ENCODE results near the gene COL6A1.

Gene COL6A1, protein sequence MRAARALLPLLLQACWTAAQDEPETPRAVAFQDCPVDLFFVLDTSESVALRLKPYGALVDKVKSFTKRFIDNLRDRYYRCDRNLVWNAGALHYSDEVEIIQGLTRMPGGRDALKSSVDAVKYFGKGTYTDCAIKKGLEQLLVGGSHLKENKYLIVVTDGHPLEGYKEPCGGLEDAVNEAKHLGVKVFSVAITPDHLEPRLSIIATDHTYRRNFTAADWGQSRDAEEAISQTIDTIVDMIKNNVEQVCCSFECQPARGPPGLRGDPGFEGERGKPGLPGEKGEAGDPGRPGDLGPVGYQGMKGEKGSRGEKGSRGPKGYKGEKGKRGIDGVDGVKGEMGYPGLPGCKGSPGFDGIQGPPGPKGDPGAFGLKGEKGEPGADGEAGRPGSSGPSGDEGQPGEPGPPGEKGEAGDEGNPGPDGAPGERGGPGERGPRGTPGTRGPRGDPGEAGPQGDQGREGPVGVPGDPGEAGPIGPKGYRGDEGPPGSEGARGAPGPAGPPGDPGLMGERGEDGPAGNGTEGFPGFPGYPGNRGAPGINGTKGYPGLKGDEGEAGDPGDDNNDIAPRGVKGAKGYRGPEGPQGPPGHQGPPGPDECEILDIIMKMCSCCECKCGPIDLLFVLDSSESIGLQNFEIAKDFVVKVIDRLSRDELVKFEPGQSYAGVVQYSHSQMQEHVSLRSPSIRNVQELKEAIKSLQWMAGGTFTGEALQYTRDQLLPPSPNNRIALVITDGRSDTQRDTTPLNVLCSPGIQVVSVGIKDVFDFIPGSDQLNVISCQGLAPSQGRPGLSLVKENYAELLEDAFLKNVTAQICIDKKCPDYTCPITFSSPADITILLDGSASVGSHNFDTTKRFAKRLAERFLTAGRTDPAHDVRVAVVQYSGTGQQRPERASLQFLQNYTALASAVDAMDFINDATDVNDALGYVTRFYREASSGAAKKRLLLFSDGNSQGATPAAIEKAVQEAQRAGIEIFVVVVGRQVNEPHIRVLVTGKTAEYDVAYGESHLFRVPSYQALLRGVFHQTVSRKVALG

DNA sequence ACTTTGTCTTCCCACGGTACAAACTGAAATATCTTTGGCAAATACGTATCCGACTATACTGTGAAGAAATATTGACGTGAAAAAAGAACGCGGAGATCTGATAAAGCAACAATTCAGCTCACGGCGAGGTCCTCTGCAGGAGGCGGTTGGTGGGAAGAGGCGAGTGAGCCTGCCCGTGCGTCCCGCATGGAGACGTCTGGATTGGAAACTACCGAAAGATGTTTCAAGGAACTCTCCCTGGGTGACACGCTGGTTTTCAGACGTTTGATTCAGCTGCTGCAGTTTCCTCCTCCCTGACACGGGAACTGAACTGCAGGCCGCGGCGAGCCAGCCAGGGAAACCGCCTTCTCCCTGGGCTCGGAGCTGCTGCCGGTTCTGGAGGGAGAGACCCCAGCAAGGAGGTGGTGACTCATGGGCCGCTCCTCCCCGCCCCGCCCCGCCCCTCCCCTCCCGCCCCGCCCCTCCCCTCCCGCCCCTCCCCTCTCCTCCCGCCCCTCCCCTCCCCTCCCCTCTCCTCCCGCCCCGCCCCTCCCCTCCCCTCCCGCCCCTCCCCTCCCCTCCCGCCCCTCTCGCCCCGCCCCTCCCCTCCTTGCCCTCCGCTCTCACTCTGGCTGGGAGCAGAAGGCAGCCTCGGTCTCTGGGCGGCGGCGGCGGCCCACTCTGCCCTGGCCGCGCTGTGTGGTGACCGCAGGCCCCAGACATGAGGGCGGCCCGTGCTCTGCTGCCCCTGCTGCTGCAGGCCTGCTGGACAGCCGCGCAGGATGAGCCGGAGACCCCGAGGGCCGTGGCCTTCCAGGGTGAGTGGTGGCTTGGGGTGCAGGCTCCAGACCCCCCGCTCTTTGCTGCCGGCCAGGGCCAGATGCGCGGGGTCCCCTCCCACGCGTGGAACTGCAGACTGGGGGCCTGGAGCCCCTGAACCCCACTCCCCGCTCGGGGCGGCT, at the start of gene COL6A1:
TSS of gene COL6A1 (plus strand) at position 620 of the 941 bp plus-strand sequence. CDS start at position 701, 81 bp downstream.
- H3K4me1 Mint-ChIP-seq (ENCODE audit: low read depth), result peaks cover 13% of the 10 kb centered on the region
- peak within 1 kb of the TSS; percentile 63 for H3K4me3 Mint-ChIP-seq
- no peak within 1 kb of the TSS for H3K27ac Mint-ChIP-seq
- peaks cover 3% of the 10 kb centered on the region for H3K36me3 Mint-ChIP-seq
- no peaks in the 10 kb centered on the region for H3K27me3 Mint-ChIP-seq
- no peaks in the 10 kb centered on the region for H3K9me3 Mint-ChIP-seq (ENCODE audit: low read depth)

DNA sequence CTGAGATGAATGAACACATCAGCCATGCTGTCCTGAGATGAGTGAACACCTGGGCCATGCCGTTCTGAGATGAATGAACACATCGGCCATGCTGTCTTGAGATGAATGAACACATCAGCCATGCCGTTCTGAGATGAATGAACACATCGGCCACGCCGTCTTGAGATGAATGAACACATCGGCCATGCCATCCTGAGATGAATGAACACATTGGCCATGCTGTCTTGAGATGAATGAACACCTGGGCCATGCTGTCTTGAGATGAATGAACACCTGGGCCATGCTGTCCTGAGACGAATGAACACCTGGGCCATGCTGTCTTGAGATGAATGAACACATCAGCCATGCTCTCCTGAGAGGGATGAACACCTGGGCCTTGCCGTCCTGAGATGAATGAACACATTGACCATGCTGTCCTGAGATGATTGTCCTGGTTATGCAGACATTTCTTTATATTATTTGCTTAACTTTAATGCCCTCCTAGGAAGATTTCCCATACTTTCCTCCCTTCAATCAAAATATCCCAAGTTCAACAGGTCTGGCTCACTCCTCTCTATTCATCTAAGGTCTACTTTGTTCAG, 48.6 kb upstream of the COL6A1 start:
- H3K9me3 Mint-ChIP-seq (ENCODE audit: low read depth), result no peaks in the 10 kb centered on the region
- peak overlapping the region; percentile 47 for H3K27ac Mint-ChIP-seq
- no peaks in the 10 kb centered on the region for H3K4me1 Mint-ChIP-seq (ENCODE audit: low read depth)
- no peak overlapping the region for H3K4me3 Mint-ChIP-seq
- no peaks in the 10 kb centered on the region for H3K27me3 Mint-ChIP-seq
- H3K36me3 Mint-ChIP-seq, result no peaks in the 10 kb centered on the region

DNA sequence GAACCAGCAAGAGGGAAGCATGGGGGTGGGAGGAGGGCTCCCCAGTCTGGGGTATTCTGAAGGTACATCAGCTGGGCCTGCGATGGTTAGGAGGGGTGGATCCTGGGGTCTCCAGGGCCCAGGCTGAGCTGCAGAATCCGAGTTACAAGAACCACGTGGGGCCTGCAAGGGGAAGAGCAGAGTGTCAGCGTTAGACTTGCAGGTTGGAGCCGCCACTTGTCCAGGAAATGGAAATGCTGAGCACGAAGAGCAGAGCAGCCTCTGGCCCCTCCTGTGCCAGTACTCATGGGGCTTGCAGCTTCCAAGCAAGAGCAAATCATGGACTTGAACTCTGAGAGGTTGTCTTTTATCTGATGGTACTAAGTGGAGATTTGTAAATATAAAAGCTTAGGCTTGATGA, 47.5 kb upstream of the COL6A1 start:
- Mint-ChIP-seq H3K4me1 (ENCODE audit: low read depth) (no peaks in the 10 kb centered on the region), H3K27ac (no peak overlapping the region), H3K9me3 (ENCODE audit: low read depth) (no peaks in the 10 kb centered on the region), H3K27me3 (no peaks in the 10 kb centered on the region), H3K36me3 (no peaks in the 10 kb centered on the region), H3K4me3 (no peak overlapping the region)

DNA sequence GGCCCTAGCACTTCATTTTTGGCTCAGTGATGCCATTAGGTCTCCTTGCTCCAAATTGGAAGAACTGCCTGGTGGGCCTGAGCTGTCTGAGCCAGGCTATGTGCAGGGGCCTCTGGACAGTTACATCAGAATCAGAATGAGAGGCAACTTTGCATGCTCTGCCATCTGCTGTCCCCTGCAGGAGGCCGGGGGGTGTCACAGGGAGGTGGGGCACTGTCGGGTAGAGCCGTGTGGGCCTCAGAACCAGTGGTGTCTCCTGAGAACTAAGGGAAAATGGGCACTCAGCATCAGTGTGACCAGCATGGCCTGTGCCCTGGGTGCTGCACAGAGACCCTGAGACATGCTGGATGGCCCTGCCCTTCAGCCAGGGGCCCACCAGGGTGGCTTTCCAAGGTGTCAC, 47.0 kb upstream of the COL6A1 start:
- Mint-ChIP-seq H3K9me3 (ENCODE audit: low read depth) (no peaks in the 10 kb centered on the region), H3K27me3 (no peaks in the 10 kb centered on the region), H3K27ac (no peak overlapping the region), H3K36me3 (no peaks in the 10 kb centered on the region), H3K4me3 (no peak overlapping the region), H3K4me1 (ENCODE audit: low read depth) (no peaks in the 10 kb centered on the region)

DNA sequence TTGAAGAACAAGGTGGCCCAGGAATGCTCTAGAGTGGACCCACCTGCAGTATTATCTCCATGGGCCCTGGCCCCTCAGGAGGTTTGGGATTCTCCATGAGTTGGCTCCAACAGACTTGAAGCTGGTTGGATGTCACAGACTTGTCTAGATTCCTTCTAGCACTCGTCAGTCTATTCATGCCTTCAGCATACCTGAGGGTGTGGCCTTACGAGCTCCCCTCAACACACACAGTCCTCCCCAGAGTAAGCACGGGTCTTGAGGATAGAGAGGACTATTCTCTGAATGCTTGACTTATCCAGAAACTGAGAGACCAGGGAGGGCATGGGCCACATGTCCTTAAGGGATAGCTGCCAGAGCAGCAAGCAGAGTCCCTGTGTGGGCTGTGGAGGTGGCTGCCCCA, 45.9 kb upstream of the COL6A1 start:
- Mint-ChIP-seq H3K27me3 (no peaks in the 10 kb centered on the region), H3K4me3 (no peak overlapping the region), H3K36me3 (no peaks in the 10 kb centered on the region), H3K4me1 (ENCODE audit: low read depth) (no peaks in the 10 kb centered on the region), H3K27ac (no peak overlapping the region), H3K9me3 (ENCODE audit: low read depth) (no peaks in the 10 kb centered on the region)

DNA sequence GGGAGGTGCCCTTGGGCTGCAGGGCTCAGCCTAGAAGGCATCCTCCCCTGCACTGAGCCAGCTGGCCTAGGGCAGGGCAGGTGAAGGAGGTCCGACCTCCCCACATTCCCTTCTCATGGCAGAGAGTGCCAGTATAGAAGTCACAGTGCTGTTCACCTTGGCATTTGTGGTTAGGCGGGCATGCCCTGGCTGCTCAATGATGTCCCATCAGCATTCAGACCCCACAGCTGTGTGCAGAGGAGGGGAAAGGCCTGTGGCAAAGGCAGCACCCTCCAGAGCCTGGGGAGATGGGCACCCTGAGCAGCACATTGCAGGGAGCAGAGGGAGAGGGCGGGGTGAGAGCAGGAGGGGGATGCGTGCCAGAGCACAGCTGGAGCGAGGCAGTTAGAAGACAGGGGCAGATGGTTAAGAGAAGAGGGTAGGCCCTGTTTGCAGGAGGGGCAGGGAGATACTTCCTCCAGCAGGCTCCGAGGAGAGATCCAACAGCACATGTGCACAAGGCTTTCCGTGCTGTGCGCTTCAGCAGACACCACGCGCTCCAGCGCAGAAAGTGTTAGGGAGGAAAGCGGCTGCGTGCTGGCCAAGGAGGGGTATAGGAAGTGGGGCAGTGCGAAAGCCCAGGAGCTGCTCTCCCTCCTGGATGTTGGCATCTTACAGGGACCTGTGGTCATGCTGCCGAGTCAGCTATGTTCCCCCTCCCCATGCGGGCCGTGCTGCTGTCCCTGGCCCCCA, 43.7 kb upstream of the COL6A1 start:
- H3K27me3 Mint-ChIP-seq, result no peaks in the 10 kb centered on the region
- H3K9me3 Mint-ChIP-seq (ENCODE audit: low read depth), result no peaks in the 10 kb centered on the region
- H3K36me3 Mint-ChIP-seq, result no peaks in the 10 kb centered on the region
- no peak overlapping the region for H3K27ac Mint-ChIP-seq
- no peak overlapping the region for H3K4me3 Mint-ChIP-seq
- no peaks in the 10 kb centered on the region for H3K4me1 Mint-ChIP-seq (ENCODE audit: low read depth)

DNA sequence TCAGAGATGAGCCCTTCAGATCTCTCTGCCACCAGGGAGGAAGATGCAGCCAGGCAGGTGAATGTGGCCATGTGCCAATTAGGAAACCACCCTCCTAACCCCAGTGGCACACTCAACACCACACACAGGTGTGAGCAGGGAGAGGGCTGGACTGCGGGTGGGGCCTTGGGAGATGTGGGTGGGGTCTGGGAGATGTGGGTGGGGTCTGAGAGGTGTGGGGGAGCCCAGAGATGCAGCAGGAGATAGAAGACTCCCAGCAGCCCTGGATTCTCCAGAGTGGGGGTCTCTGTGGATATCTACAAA, 43.2 kb upstream of the COL6A1 start:
- Mint-ChIP-seq H3K27me3 (no peaks in the 10 kb centered on the region), H3K9me3 (ENCODE audit: low read depth) (no peaks in the 10 kb centered on the region), H3K27ac (no peak overlapping the region), H3K4me1 (ENCODE audit: low read depth) (no peaks in the 10 kb centered on the region), H3K36me3 (no peaks in the 10 kb centered on the region), H3K4me3 (no peak overlapping the region)

DNA sequence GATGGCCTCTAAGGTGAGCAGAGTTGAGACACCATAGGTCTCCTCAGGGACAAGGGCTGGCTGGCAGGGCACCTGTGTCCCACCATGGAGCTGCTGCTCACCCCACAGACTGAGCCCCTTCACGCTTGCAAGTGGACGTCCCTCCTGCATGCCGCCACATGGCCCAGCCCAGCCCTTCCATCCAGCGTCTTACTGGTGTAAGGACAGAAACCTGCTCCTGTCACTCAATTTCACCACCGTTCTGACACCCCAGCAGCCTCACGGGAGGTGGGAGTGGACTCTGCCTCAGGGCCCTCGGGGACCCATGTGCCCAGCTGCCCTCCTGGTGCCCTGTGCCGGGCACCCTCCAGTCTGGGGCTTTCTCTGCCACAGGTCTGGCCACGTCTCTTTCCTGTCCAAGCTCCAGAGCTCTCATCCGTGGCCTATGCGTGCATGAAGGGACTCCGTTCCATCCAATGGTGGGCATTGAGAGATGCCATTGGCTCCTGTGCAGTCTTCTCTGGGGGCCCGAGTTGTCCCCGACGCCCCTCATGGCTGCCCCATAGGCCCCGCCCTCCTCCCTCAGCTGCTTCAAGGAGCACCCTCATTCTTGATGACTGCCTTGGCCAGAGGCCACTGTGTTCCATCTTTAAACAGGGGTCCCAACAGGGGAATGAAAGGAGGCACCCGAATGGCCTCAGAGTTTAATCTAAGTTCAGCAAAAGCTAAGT, 42.6 kb upstream of the COL6A1 start:
- Mint-ChIP-seq H3K4me1 (ENCODE audit: low read depth) (no peaks in the 10 kb centered on the region), H3K27ac (no peak overlapping the region), H3K27me3 (no peaks in the 10 kb centered on the region), H3K36me3 (no peaks in the 10 kb centered on the region), H3K9me3 (ENCODE audit: low read depth) (no peaks in the 10 kb centered on the region), H3K4me3 (no peak overlapping the region)

DNA sequence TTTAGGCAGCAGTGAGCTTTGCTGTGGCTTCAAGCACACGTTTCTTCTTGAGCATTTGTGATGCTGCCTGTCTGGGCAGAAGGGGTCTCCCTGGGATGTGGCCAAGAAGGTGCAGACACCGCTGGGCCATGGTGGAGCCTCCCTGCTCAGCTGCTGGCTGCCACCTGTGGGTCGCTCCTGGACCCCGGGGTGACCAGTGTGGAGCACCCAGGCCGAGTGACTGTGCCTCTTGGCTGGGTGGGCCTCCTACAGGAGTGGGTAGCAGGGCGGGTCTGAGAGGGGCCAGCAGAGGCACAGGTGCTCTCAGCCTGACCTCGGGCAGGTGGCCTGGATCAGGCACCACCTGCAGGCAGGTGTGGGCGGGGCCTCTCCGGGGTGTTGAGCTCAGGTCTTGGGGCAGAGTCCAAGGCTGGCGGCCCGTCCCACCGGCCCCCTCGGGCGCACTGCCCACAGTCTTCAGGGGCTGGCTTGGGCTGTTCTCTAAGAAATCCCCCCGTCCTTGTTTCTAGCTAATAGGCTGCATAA, 42.0 kb upstream of the COL6A1 start:
- Mint-ChIP-seq H3K4me1 (ENCODE audit: low read depth) (no peaks in the 10 kb centered on the region), H3K27ac (no peak overlapping the region), H3K27me3 (no peaks in the 10 kb centered on the region), H3K9me3 (ENCODE audit: low read depth) (no peaks in the 10 kb centered on the region), H3K36me3 (no peaks in the 10 kb centered on the region), H3K4me3 (no peak overlapping the region)

DNA sequence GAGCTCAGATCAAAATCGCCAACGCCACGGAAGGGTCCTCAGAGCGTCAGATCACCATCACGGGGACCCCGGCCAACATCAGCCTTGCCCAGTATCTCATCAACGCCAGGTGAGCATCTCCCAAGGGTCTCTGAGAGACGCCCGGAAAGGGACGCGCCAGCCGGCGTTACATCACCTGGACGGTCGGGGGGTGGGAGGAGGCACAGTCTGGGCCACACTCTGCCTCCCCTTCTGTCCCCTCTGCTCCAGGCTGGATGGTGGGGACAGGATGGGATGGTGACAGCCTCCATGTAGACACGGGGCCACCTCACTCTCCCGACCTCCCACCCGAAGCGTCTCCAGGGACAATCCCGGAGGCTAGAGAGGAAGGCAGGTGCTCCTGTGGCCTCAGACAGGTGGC, 41.5 kb upstream of the COL6A1 start:
- H3K4me3 Mint-ChIP-seq, result no peak overlapping the region
- H3K27me3 Mint-ChIP-seq, result no peaks in the 10 kb centered on the region
- H3K9me3 Mint-ChIP-seq (ENCODE audit: low read depth), result no peaks in the 10 kb centered on the region
- H3K4me1 Mint-ChIP-seq (ENCODE audit: low read depth), result no peaks in the 10 kb centered on the region
- H3K27ac Mint-ChIP-seq, result no peak overlapping the region
- H3K36me3 Mint-ChIP-seq, result no peaks in the 10 kb centered on the region

DNA sequence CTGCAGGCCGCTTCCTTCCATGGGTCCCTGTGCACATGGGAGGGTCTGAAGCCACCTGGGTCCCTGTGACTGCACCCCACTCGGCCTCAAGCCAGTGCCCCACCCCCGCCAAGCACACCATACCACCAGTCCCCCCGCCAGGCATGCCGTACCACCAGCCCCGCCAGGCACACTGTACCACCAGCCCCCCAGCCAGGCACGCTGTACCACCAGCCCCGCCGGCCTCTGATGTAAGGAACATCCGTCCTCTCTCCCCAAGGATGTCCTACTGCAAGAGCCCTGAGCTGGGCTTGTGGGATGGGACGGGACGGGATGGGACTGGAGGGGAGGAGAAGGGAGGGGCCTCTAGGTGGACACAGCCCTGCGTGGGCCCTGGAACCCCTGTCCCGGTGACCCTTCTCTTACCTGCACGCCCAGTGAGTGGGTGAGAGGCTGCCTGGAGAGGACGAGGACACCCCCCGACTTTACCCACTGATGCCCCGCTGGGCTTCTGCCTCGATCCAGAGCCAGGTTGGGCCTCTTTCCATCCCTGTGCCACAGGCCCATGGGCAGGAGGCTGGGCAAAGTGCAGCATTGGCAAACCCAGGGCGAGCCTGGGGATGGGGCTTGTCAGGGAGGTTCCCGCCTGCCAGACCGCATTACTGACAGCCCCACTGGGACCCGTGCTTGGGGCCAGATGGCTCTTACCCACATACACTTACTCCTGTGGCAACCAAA, 40.8 kb upstream of the COL6A1 start:
- Mint-ChIP-seq H3K36me3 (no peaks in the 10 kb centered on the region), H3K9me3 (ENCODE audit: low read depth) (no peaks in the 10 kb centered on the region), H3K4me3 (no peak overlapping the region), H3K4me1 (ENCODE audit: low read depth) (no peaks in the 10 kb centered on the region), H3K27ac (no peak overlapping the region), H3K27me3 (no peaks in the 10 kb centered on the region)

DNA sequence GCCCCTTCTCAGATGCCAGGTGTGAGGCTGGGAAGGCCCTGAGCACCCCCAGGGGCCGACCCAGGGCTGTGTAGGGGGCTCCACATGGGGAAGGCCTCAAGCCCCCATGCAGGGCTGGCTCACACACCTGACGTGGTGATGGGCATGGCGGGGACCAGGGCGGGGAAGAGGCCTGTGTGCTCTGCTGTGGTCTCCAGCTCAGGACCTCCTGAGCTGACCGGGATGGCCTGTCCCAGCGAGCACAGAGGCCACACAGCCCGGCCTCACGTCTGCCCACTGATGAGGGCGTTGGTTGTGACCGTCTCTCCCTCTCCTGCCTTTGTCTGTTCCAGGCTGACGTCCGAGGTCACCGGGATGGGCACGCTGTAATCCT, 40.2 kb upstream of the COL6A1 start:
- no peak overlapping the region for H3K4me3 Mint-ChIP-seq
- H3K36me3 Mint-ChIP-seq, result no peaks in the 10 kb centered on the region
- no peaks in the 10 kb centered on the region for H3K9me3 Mint-ChIP-seq (ENCODE audit: low read depth)
- H3K27me3 Mint-ChIP-seq, result no peaks in the 10 kb centered on the region
- no peaks in the 10 kb centered on the region for H3K4me1 Mint-ChIP-seq (ENCODE audit: low read depth)
- no peak overlapping the region for H3K27ac Mint-ChIP-seq
